Mesothelial cell of epicardium (in vitro differentiated cells): ENCODE measurements around the gene PTAR1. TPM values are rescaled to one million over a fixed set of nuclear protein-coding genes. Genes with fewer than 3 reads are reported as not detected.
A peak's percentile ranks its signal among the peaks of the same experiment; 100 is the strongest.
"Not testable (repeated sequence)": the region's sequence is repeated elsewhere in the genome, so short reads cannot be mapped to it uniquely, and the experiment has no call there.

ENCODE experiments used
- DNase-seq, 2 experiments: peaks; one replicate each; pipeline ENCODE4 v3.0.0; 2021; ENCODE audit warnings: low spot score in 2 of 2; ENCODE audit not compliant: unreplicated experiment in 2 of 2
- H3K27ac Mint-ChIP-seq: 2 replicates; pipeline ENCODE4 v1.8.0; 2021; ENCODE audit warnings: mixed read lengths
- H3K27me3 Mint-ChIP-seq: 2 replicates; pipeline ENCODE4 v1.8.0; 2021; ENCODE audit warnings: low read depth, mixed read lengths
- H3K36me3 Mint-ChIP-seq: 2 replicates; pipeline ENCODE4 v1.8.0; 2021; ENCODE audit warnings: mixed read lengths
- H3K4me1 Mint-ChIP-seq: 2 replicates; pipeline ENCODE4 v1.8.0; 2021; ENCODE audit warnings: mixed read lengths
- H3K4me3 Mint-ChIP-seq: 2 replicates; pipeline ENCODE4 v1.8.0; 2021; ENCODE audit warnings: mild to moderate bottlenecking, moderate library complexity, mixed read lengths
- H3K9me3 Mint-ChIP-seq: 2 replicates; pipeline ENCODE4 v1.8.0; 2021; ENCODE audit warnings: mixed read lengths
- total RNA-seq: library from RNA; stranded (reverse); gene quantifications from 3 replicates; pipeline ENCODE4 v1.2.1, GENCODE V29; 2021
- TF ChIP-seq, protein P1 (sequence below): fragments of 200-600 bp; sonication (generic); IDR thresholded peaks from one replicate; pipeline ENCODE4 v1.5.0; 2021; ENCODE audit warnings: antibody characterized with exemption; ENCODE audit not compliant: unreplicated experiment

Gene PTAR1
- total RNA-seq: 59.6 to 60.5 TPM (median 59.7 TPM) in 3 replicates

- H3K9me3 Mint-ChIP-seq: no peaks in the 10 kb centered on the region
- peak within 1 kb of the TSS; percentile 95 for H3K4me3 Mint-ChIP-seq
- no peaks in the 10 kb centered on the region for H3K27me3 Mint-ChIP-seq
- peaks cover 17% of the 10 kb centered on the region for H3K4me1 Mint-ChIP-seq
- TF ChIP-seq, protein P1, sequence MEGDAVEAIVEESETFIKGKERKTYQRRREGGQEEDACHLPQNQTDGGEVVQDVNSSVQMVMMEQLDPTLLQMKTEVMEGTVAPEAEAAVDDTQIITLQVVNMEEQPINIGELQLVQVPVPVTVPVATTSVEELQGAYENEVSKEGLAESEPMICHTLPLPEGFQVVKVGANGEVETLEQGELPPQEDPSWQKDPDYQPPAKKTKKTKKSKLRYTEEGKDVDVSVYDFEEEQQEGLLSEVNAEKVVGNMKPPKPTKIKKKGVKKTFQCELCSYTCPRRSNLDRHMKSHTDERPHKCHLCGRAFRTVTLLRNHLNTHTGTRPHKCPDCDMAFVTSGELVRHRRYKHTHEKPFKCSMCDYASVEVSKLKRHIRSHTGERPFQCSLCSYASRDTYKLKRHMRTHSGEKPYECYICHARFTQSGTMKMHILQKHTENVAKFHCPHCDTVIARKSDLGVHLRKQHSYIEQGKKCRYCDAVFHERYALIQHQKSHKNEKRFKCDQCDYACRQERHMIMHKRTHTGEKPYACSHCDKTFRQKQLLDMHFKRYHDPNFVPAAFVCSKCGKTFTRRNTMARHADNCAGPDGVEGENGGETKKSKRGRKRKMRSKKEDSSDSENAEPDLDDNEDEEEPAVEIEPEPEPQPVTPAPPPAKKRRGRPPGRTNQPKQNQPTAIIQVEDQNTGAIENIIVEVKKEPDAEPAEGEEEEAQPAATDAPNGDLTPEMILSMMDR: no peak
- peak within 1 kb of the TSS; percentile 98 for H3K27ac Mint-ChIP-seq
- H3K36me3 Mint-ChIP-seq: peaks cover 1% of the 10 kb centered on the region
- peak; percentile 80 to 88 for DNase-seq
Observed at GRCh38 chr9:69759421-69760277, at the start of gene PTAR1. Gene PTAR1, minus strand, starts transcription at chr9:69760011. Its CDS starts 73 bp downstream, at chr9:69759938.

DNA sequence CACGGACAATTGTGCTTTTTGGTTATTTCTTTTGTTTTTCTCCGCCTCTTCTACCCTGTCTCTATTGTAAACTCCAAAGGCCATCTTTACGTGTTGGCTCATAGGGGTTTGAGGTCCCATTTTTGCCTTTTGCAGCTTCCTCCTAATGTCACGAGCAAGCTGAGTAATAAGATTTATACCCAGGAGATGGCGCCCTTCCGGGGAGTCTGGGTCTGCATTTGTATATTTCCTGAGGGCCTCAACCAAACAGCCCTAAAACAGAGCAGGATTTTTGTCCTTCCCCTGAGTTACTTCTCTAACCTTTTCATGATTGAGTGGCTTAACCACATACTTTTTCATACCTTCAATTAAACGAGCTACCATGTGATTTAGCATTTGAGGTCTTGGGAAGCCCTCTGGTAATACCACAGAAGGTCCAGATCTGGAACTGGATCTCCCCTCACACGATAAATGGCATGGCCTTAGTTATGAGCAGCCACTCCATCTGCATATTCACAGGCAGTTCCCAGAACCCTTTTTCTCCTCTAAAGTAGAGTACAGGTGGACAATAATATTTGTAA, 49.6 kb upstream of the PTAR1 start:
- peaks cover 14% of the 10 kb centered on the region for H3K4me1 Mint-ChIP-seq
- H3K36me3 Mint-ChIP-seq: no peaks in the 10 kb centered on the region
- no peak for DNase-seq
- TF ChIP-seq, protein P1: no peak
- no peak overlapping the region for H3K27ac Mint-ChIP-seq
- H3K9me3 Mint-ChIP-seq: no peaks in the 10 kb centered on the region
- peaks cover 1% of the 10 kb centered on the region for H3K27me3 Mint-ChIP-seq
- no peak overlapping the region for H3K4me3 Mint-ChIP-seq

- peaks cover 8% of the 10 kb centered on the region for H3K4me1 Mint-ChIP-seq
- no peak for DNase-seq
- H3K27ac Mint-ChIP-seq: no peak overlapping the region
- no peaks in the 10 kb centered on the region for H3K9me3 Mint-ChIP-seq
- TF ChIP-seq, protein P1: no peak
- no peaks in the 10 kb centered on the region for H3K27me3 Mint-ChIP-seq
- no peaks in the 10 kb centered on the region for H3K36me3 Mint-ChIP-seq
- no peak overlapping the region for H3K4me3 Mint-ChIP-seq
Observed at GRCh38 chr9:69806627-69807026, 46.8 kb upstream of the PTAR1 start.

DNA sequence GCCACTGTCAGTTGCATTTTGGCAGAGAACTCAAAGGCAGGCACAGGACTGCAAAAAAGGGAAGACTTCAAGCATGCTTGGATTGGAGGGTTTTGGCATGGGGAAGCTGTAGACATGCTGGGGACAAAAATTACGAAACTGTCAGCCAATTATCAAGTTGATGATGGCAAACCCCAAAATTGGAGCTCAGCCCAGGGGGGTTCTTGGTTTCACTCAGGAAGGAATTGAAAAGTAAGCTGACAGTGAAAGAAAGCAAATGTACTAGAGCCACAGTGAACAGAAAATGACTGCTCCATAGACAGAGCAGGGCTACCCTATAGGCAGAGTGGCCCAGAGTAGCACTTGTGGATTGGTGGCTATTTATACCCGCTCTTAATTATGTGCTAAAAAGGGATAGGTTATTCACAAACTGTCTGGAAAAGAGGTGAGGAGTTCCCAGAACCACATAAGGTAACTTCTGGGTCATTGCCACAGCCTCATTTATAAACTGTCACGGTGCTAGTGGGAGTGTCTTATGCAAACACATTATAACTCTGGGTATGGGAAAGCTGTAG, 46.2 kb upstream of the PTAR1 start:
- Mint-ChIP-seq H3K36me3 (no peaks in the 10 kb centered on the region), H3K4me1 (peaks cover 8% of the 10 kb centered on the region)
- no peak for DNase-seq

DNA sequence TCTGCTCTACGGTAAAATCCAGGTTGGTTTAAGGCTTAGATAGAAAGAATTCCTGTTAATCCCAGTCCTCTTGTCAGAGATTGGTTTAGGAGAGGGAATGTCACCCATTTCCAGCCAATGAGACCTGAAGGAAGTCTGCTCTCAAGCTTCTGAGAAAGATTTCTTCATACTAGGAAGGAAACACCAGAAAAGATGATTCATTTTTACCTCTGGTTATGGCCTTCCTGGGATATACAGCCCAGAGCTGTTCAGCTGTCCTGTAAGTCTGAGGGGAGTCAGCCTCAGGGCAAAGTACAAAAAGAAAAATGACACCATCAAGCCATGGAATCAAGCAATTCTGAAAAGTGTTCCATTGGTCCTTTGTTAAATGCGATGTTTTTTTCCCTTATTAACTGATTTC, 42.2 kb upstream of the PTAR1 start:
- H3K27ac Mint-ChIP-seq: no peak overlapping the region
- no peaks in the 10 kb centered on the region for H3K36me3 Mint-ChIP-seq
- peaks cover 8% of the 10 kb centered on the region for H3K4me1 Mint-ChIP-seq
- H3K27me3 Mint-ChIP-seq: no peaks in the 10 kb centered on the region
- no peak for DNase-seq
- TF ChIP-seq, protein P1: no peak
- no peak overlapping the region for H3K4me3 Mint-ChIP-seq
- H3K9me3 Mint-ChIP-seq: no peaks in the 10 kb centered on the region

More for the DNA sequence above, 46.2 kb upstream of the PTAR1 start:
- TF ChIP-seq, protein P1: no peak
- Mint-ChIP-seq H3K27me3 (no peaks in the 10 kb centered on the region), H3K27ac (no peak overlapping the region), H3K4me3 (no peak overlapping the region), H3K9me3 (no peaks in the 10 kb centered on the region)

DNA sequence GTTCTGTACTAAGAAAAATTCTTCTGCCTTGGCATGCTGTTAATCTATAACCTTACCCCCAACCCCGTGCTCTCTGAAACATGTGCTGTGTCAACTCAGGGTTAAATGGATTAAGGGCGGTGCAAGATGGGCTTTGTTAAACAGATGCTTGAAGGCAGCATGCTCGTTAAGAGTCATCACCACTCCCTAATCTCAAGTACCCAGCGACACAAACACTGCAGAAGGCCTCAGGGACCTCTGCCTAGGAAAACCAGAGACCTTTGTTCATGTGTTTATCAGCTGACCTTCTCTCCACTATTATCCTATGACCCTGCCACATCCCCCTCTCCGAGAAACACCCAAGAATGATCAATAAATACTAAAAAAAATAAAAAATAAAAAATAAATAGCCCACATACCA, 40.2 kb upstream of the PTAR1 start:
- not testable (repeated sequence) for DNase-seq, H3K9me3 Mint-ChIP-seq, H3K4me3 Mint-ChIP-seq, H3K27ac Mint-ChIP-seq, H3K27me3 Mint-ChIP-seq, H3K4me1 Mint-ChIP-seq, H3K36me3 Mint-ChIP-seq

DNA sequence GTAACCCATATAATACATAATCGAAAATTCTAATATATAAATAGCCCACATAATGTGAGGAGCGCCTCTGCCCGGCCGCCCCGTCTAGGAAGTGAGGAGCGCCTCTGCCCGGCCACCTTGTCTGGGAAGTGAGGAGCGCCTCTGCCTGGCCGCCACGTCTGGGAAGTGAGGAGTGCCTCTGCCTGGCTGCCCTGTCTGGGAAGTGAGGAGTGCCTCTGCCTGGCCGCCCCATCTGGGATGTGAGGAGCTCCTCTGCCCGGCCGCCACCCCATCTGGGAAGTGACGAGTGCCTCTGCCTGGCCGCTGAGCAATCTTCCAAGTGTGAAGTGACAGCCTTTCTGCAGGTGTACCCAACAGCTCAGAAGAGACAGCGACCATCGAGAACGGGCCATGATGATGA, 39.7 kb upstream of the PTAR1 start:
- H3K9me3 Mint-ChIP-seq: not testable (repeated sequence)

More for the DNA sequence above, 39.7 kb upstream of the PTAR1 start:
- not testable (repeated sequence) for H3K27me3 Mint-ChIP-seq, DNase-seq, H3K27ac Mint-ChIP-seq, H3K36me3 Mint-ChIP-seq, H3K4me3 Mint-ChIP-seq, H3K4me1 Mint-ChIP-seq
